Keratinocyte (primary cell): ENCODE results near the gene RESP18. TPM values are rescaled to one million over a fixed set of nuclear protein-coding genes. Genes with fewer than 3 reads are reported as not detected.

Experiments used
- DNase-seq: peaks from one replicate; pipeline ENCODE4 v3.0.0-alpha.2; 2011; ENCODE audit warnings: low read depth, missing footprints, low spot score
- FAIRE-seq: peaks from 2 replicates; lab custom pipeline; 2011; peaks lifted over from hg19 to GRCh38; lab: Jason Lieb, UNC
- H2AFZ ChIP-seq: 2 replicates; pipeline ENCODE4 v1.6.0; 2012; ENCODE audit warnings: low read length, control low read depth, inconsistent platforms; ENCODE audit not compliant: control insufficient read depth
- H3K27ac ChIP-seq: 2 replicates; pipeline ENCODE4 v1.5.1; 2011; ENCODE audit warnings: low read length; ENCODE audit not compliant: control insufficient read depth, insufficient read depth
- H3K27me3 ChIP-seq: 3 replicates; pipeline ENCODE4 v1.6.0; 2011; ENCODE audit warnings: low read length; ENCODE audit not compliant: control insufficient read depth, insufficient read depth; ENCODE audit errors: extremely low read depth
- H3K36me3 ChIP-seq, 2 experiments: 2 replicates in 1 of 2; 3 replicates in 1 of 2; pipeline ENCODE4 v1.5.1; 2011; ENCODE audit warnings: low read length in 2 of 2, mild to moderate bottlenecking in 1 of 2; ENCODE audit not compliant: control insufficient read depth in 2 of 2, insufficient read depth in 2 of 2; ENCODE audit errors: extremely low read depth in 1 of 2
- H3K4me1 ChIP-seq: 3 replicates; pipeline ENCODE4 v1.5.1; 2011; ENCODE audit warnings: low read length; ENCODE audit not compliant: control insufficient read depth, insufficient read depth; ENCODE audit errors: extremely low read depth
- H3K4me2 ChIP-seq: 3 replicates; pipeline ENCODE4 v1.6.0; 2011; ENCODE audit warnings: low read depth, low read length; ENCODE audit not compliant: control insufficient read depth, insufficient read depth; ENCODE audit errors: extremely low read depth
- H3K4me3 ChIP-seq, 3 experiments: fragments of 200-600 bp in 1 of 3; sonication (generic) in 1 of 3; 2 replicates in 2 of 3; 3 replicates in 1 of 3; pipeline ENCODE4 v1.5.1; 2011 to 2016; ENCODE audit warnings: low read length in 3 of 3, mild to moderate bottlenecking in 3 of 3, control low read depth in 2 of 3, inconsistent platforms in 1 of 3, low read depth in 1 of 3, mixed read lengths in 1 of 3, mixed run types in 1 of 3, moderate library complexity in 1 of 3; ENCODE audit not compliant: control insufficient read depth in 2 of 3, insufficient read depth in 2 of 3; ENCODE audit errors: extremely low read depth in 1 of 3
- H3K79me2 ChIP-seq: 2 replicates; pipeline ENCODE4 v1.6.0; 2012; ENCODE audit warnings: low read length; ENCODE audit not compliant: control insufficient read depth, insufficient read depth
- H3K9ac ChIP-seq: 3 replicates; pipeline ENCODE4 v1.6.0; 2011; ENCODE audit warnings: low read length; ENCODE audit not compliant: control insufficient read depth, insufficient read depth; ENCODE audit errors: extremely low read depth
- H3K9me1 ChIP-seq: 3 replicates; pipeline ENCODE4 v1.6.0; 2011; ENCODE audit warnings: low read length; ENCODE audit not compliant: control insufficient read depth, insufficient read depth; ENCODE audit errors: extremely low read depth
- H3K9me3 ChIP-seq: 2 replicates; pipeline ENCODE4 v1.5.1; 2012; ENCODE audit warnings: low read depth, low read length; ENCODE audit not compliant: control insufficient read depth
- H4K20me1 ChIP-seq: 3 replicates; pipeline ENCODE4 v1.6.0; 2011; ENCODE audit warnings: low read length; ENCODE audit not compliant: control insufficient read depth, insufficient read depth; ENCODE audit errors: extremely low read depth
- EZH2 ChIP-seq: IDR thresholded peaks from one replicate; pipeline ENCODE4 v1.6.1; 2012; ENCODE audit warnings: inconsistent platforms, mild to moderate bottlenecking, low read length, moderate library complexity
- dilution Hi-C: fragments of 300-500 bp; cut with MboI; formaldehyde crosslinking; loops from one replicate; pipeline ENCODE4 v1.7.0; 2020; ENCODE audit warnings: low sequenced_read_pairs; ENCODE audit not compliant: extremely low pct_ligation_motif_present
- polyA plus RNA-seq, 5 experiments: library from polyadenylated mRNA; depleted of rRNA in 3 of 5; stranded (reverse) in 3 of 5; stranded (forward) in 1 of 5; unstranded in 1 of 5; fragments of >200 nt; gene quantifications; 1 replicate in 1 of 5; 2 replicates in 3 of 5; 3 replicates in 1 of 5; pipeline versions ENCODE4 v1.2.1 to v1.2.3, GENCODE V29; 2011 to 2012; ENCODE audit warnings: missing spikeins in 2 of 5, low read depth in 1 of 5, low replicate concordance in 1 of 5
- TF ChIP-seq, protein P1 (sequence below), 3 experiments: IDR thresholded peaks in 1 of 3; conservative IDR thresholded peaks in 1 of 3; optimal IDR thresholded peaks in 1 of 3; 2 replicates in 2 of 3; 3 replicates in 1 of 3; pipeline versions ENCODE3 to v1.5.1; 2011; ENCODE audit warnings: low read length in 3 of 3, mild to moderate bottlenecking in 3 of 3, moderate library complexity in 2 of 3, control low read depth in 1 of 3, inconsistent platforms in 1 of 3; ENCODE audit not compliant: insufficient read depth in 2 of 3; ENCODE audit errors: extremely low read depth in 1 of 3

Gene RESP18
- polyA plus RNA-seq, 1 donor (not counting 4 experiments of a cell fraction or from before 2014, with no cell fraction given), result not detected

DNA sequence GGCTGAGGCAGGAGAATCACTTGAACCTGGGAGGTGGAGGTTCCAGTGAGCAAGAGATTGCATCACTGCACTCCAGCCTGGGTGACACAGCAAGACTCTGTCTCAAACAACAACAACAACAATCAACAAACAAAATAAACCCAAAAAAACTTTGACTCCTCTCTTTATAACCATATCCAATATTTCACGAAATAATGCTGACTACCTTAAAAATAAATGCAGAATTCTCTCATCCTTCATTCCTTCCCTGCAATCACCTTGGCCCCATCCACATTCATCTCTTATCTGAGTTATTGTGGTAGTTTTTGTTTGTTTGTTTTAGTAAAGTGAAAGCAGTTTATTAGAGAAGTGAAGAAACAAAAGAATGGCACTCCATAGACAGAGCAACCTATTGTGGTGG is 26.5 kb downstream of the RESP18 start:
- peaks cover 2% of the 10 kb centered on the region for H3K4me1 ChIP-seq
- TF ChIP-seq, protein P1, sequence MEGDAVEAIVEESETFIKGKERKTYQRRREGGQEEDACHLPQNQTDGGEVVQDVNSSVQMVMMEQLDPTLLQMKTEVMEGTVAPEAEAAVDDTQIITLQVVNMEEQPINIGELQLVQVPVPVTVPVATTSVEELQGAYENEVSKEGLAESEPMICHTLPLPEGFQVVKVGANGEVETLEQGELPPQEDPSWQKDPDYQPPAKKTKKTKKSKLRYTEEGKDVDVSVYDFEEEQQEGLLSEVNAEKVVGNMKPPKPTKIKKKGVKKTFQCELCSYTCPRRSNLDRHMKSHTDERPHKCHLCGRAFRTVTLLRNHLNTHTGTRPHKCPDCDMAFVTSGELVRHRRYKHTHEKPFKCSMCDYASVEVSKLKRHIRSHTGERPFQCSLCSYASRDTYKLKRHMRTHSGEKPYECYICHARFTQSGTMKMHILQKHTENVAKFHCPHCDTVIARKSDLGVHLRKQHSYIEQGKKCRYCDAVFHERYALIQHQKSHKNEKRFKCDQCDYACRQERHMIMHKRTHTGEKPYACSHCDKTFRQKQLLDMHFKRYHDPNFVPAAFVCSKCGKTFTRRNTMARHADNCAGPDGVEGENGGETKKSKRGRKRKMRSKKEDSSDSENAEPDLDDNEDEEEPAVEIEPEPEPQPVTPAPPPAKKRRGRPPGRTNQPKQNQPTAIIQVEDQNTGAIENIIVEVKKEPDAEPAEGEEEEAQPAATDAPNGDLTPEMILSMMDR (optimal IDR thresholded peaks at IDR 0.05 in 1 of 3, IDR thresholded peaks at IDR 0.05 in 1 of 3, conservative IDR thresholded peaks at IDR 0.05 in 1 of 3; ENCODE audit: extremely low read depth in 1 of 3, insufficient read depth in 2 of 3, low read length in 3 of 3), result no peak
- no peak for TF ChIP-seq EZH2
- no peaks in the 10 kb centered on the region for H3K36me3 ChIP-seq
- H3K79me2 ChIP-seq, result no peaks in the 10 kb centered on the region
- no peak overlapping the region for H3K4me3 ChIP-seq
- no peaks in the 10 kb centered on the region for H3K9me1 ChIP-seq
- H3K4me2 ChIP-seq, result no peak overlapping the region
- peaks cover 5% of the 10 kb centered on the region for H4K20me1 ChIP-seq
- H3K27ac ChIP-seq, result no peak overlapping the region
- DNase-seq, result no peak
- no peak for FAIRE-seq
- H3K27me3 ChIP-seq, result peaks cover 47% of the 10 kb centered on the region
- no peak overlapping the region for H2AFZ ChIP-seq
- no peak overlapping the region for H3K9ac ChIP-seq
- dilution Hi-C loops, result no loop called here
- H3K9me3 ChIP-seq, result no peaks in the 10 kb centered on the region

DNA sequence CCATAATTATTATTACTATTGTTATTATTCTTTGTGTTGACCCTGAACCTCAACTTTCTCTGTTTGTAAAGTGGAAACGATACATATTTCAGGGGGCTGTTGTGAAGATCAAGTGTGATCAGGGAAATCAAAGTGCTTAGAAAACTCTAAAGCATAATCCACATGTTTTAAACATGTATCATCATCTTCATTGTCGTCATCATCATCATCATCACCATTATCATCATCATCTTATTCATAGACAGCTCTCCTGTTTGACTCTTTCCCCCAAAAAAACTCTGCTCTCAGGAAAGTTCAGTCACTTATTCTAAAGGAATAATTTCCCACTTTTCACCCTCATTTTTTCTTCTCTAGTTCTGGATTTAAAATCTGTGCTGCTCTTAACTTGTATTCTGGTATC is 28.3 kb downstream of the RESP18 start:
- H3K36me3 ChIP-seq, result no peaks in the 10 kb centered on the region
- FAIRE-seq (no peak), DNase-seq (no peak)
- no peak overlapping the region for H3K27ac ChIP-seq
- peaks cover 2% of the 10 kb centered on the region for H3K4me1 ChIP-seq
- H3K4me2 ChIP-seq, result no peak overlapping the region
- H3K9ac ChIP-seq, result no peak overlapping the region
- no peaks in the 10 kb centered on the region for H3K79me2 ChIP-seq
- peaks cover 5% of the 10 kb centered on the region for H4K20me1 ChIP-seq
- H3K9me3 ChIP-seq, result no peaks in the 10 kb centered on the region
- H2AFZ ChIP-seq, result no peak overlapping the region
- peaks cover 57% of the 10 kb centered on the region for H3K27me3 ChIP-seq
- no peak overlapping the region for H3K4me3 ChIP-seq
- dilution Hi-C loops, result no loop called here
- no peak for TF ChIP-seq EZH2
- TF ChIP-seq, protein P1 (optimal IDR thresholded peaks at IDR 0.05 in 1 of 3, IDR thresholded peaks at IDR 0.05 in 1 of 3, conservative IDR thresholded peaks at IDR 0.05 in 1 of 3; ENCODE audit: extremely low read depth in 1 of 3, insufficient read depth in 2 of 3, low read length in 3 of 3), result no peak
- H3K9me1 ChIP-seq, result no peaks in the 10 kb centered on the region
